ENCODE measurements around the gene OSBPL10.
A peak's percentile ranks its signal among the peaks of the same experiment; 100 is the strongest.

OSBPL10 gene

GRCh38 chr3:31959951-31960792 is 20.9 kb downstream of the OSBPL10 start:
- Histone ChIP-seq H4K8ac (ENCODE audit: low read depth, low read length) (peak overlapping the region; percentile 18), H2AK5ac (ENCODE audit: low read length) (peak overlapping the region; percentile 35), H2BK5ac (ENCODE audit: low read depth, low read length, poor library complexity) (peak overlapping the region; percentile 85), H3K4me2 (ENCODE audit: low read length) (peak overlapping the region; percentile 57), H3K27me3 (ENCODE audit: insufficient read depth, low read length) (no peaks in the 10 kb centered on the region), H3K23ac (ENCODE audit: low read length) (no peak overlapping the region), H4K12ac (ENCODE audit: low read depth, low read length) (no peak overlapping the region), H2BK120ac (ENCODE audit: insufficient read depth, low read length, poor library complexity) (peak overlapping the region; percentile 68), H3K36me3 (ENCODE audit: control insufficient read depth in 1 of 2, insufficient read depth in 2 of 2, low read length in 2 of 2) (peaks cover 0 to 2% of the 10 kb centered on the region in 2 experiments), H2BK12ac (ENCODE audit: low read length) (peak overlapping the region; percentile 27), H3K4ac (ENCODE audit: low read depth, low read length) (peak overlapping the region; percentile 24), H3K4me3 (ENCODE audit: low read depth, low read length) (no peak overlapping the region), H4K91ac (ENCODE audit: low read depth, low read length) (peak overlapping the region; percentile 87), H3K9ac (ENCODE audit: low read length) (no peak overlapping the region), H3K14ac (ENCODE audit: low read length) (peak overlapping the region; percentile 67), H3K4me1 (ENCODE audit: control insufficient read depth in 1 of 2, insufficient read depth in 2 of 2, low read length in 2 of 2) (peaks cover 5 to 11% of the 10 kb centered on the region in 2 experiments), H3K79me2 (ENCODE audit: control insufficient read depth, insufficient read depth, low read length, poor library complexity) (no peaks in the 10 kb centered on the region), H3K9me3 (ENCODE audit: insufficient read depth, low read depth, low read length) (peaks cover 2% of the 10 kb centered on the region), H3K27ac (ENCODE audit: low read depth, low read length) (peak overlapping the region; percentile 84), H2AFZ (ENCODE audit: insufficient read depth, low read length, poor library complexity) (no peak overlapping the region), H3K79me1 (ENCODE audit: low read length) (peaks cover 6% of the 10 kb centered on the region), H3K18ac (ENCODE audit: low read length) (peak overlapping the region; percentile 63)
- DNase-seq = peak; percentile 42 to 63
- WGBS (ENCODE audit: extremely low coverage, insufficient coverage, insufficient read length) = no CpG with 5 or more reads among the region's 7 CpGs

DNA sequence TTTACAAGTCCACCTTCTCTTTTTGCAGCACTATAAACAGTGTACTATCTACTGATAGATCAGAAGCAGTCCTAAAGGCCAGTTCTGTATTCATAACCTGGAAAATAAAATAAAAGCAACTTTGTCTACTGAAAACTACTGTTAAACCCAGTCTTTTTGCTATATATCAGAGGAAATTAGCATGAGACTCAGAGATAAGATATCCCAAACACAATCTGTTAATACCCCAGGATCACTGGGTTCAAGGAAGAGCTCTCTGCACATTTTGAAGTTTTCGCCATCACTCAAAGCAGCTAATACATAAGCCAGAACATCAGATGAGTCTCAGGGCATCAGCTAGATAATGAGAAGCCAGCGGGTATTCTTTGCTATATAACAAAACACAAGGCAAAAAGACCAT is 21.8 kb downstream of the OSBPL10 start:
- Histone ChIP-seq H3K79me2 (ENCODE audit: control insufficient read depth, insufficient read depth, low read length, poor library complexity) (no peaks in the 10 kb centered on the region), H2AFZ (ENCODE audit: insufficient read depth, low read length, poor library complexity) (no peak overlapping the region), H3K27ac (ENCODE audit: low read depth, low read length) (peak overlapping the region; percentile 84), H2BK12ac (ENCODE audit: low read length) (no peak overlapping the region), H3K36me3 (ENCODE audit: control insufficient read depth in 1 of 2, insufficient read depth in 2 of 2, low read length in 2 of 2) (peaks cover 0 to 2% of the 10 kb centered on the region in 2 experiments), H3K9ac (ENCODE audit: low read length) (no peak overlapping the region), H4K12ac (ENCODE audit: low read depth, low read length) (no peak overlapping the region), H2AK5ac (ENCODE audit: low read length) (no peak overlapping the region), H3K14ac (ENCODE audit: low read length) (no peak overlapping the region), H4K8ac (ENCODE audit: low read depth, low read length) (no peak overlapping the region), H3K4me3 (ENCODE audit: low read depth, low read length) (no peak overlapping the region), H3K27me3 (ENCODE audit: insufficient read depth, low read length) (no peaks in the 10 kb centered on the region), H3K4me1 (ENCODE audit: control insufficient read depth in 1 of 2, insufficient read depth in 2 of 2, low read length in 2 of 2) (peaks cover 5 to 11% of the 10 kb centered on the region in 2 experiments), H3K18ac (ENCODE audit: low read length) (no peak overlapping the region), H4K91ac (ENCODE audit: low read depth, low read length) (no peak overlapping the region), H3K23ac (ENCODE audit: low read length) (no peak overlapping the region), H3K4me2 (ENCODE audit: low read length) (no peak overlapping the region), H2BK120ac (ENCODE audit: insufficient read depth, low read length, poor library complexity) (no peak overlapping the region), H3K4ac (ENCODE audit: low read depth, low read length) (no peak overlapping the region), H2BK5ac (ENCODE audit: low read depth, low read length, poor library complexity) (no peak overlapping the region), H3K79me1 (ENCODE audit: low read length) (peaks cover 6% of the 10 kb centered on the region), H3K9me3 (ENCODE audit: insufficient read depth, low read depth, low read length) (peaks cover 2% of the 10 kb centered on the region)
- WGBS (ENCODE audit: extremely low coverage, insufficient coverage, insufficient read length) = no CpG with 5 or more reads among the region's 2 CpGs
- DNase-seq = no peak

GRCh38 chr3:31958701-31959152 is 22.3 kb downstream of the OSBPL10 start:
- Histone ChIP-seq H3K4me1 (ENCODE audit: control insufficient read depth in 1 of 2, insufficient read depth in 2 of 2, low read length in 2 of 2) (peaks cover 5 to 11% of the 10 kb centered on the region in 2 experiments), H3K14ac (ENCODE audit: low read length) (no peak overlapping the region), H4K91ac (ENCODE audit: low read depth, low read length) (no peak overlapping the region), H3K4ac (ENCODE audit: low read depth, low read length) (no peak overlapping the region), H3K79me1 (ENCODE audit: low read length) (peaks cover 6% of the 10 kb centered on the region), H2BK5ac (ENCODE audit: low read depth, low read length, poor library complexity) (no peak overlapping the region), H3K27ac (ENCODE audit: low read depth, low read length) (peak overlapping the region; percentile 32), H3K23ac (ENCODE audit: low read length) (no peak overlapping the region), H3K79me2 (ENCODE audit: control insufficient read depth, insufficient read depth, low read length, poor library complexity) (no peaks in the 10 kb centered on the region), H2BK120ac (ENCODE audit: insufficient read depth, low read length, poor library complexity) (no peak overlapping the region), H3K18ac (ENCODE audit: low read length) (no peak overlapping the region), H2AFZ (ENCODE audit: insufficient read depth, low read length, poor library complexity) (no peak overlapping the region), H3K9ac (ENCODE audit: low read length) (no peak overlapping the region), H3K27me3 (ENCODE audit: insufficient read depth, low read length) (no peaks in the 10 kb centered on the region), H2AK5ac (ENCODE audit: low read length) (no peak overlapping the region), H4K8ac (ENCODE audit: low read depth, low read length) (no peak overlapping the region), H3K9me3 (ENCODE audit: insufficient read depth, low read depth, low read length) (peaks cover 2% of the 10 kb centered on the region), H2BK12ac (ENCODE audit: low read length) (no peak overlapping the region), H4K12ac (ENCODE audit: low read depth, low read length) (no peak overlapping the region), H3K4me2 (ENCODE audit: low read length) (no peak overlapping the region), H3K36me3 (ENCODE audit: control insufficient read depth in 1 of 2, insufficient read depth in 2 of 2, low read length in 2 of 2) (peaks cover 0 to 2% of the 10 kb centered on the region in 2 experiments), H3K4me3 (ENCODE audit: low read depth, low read length) (no peak overlapping the region)
- no peak for DNase-seq
- WGBS (ENCODE audit: extremely low coverage, insufficient coverage, insufficient read length) = no CpG with 5 or more reads among the region's 3 CpGs

- peak overlapping the region; percentile 34 for H3K4ac ChIP-seq (ENCODE audit: low read depth, low read length)
- H2BK12ac ChIP-seq (ENCODE audit: low read length) = no peak overlapping the region
- H4K91ac ChIP-seq (ENCODE audit: low read depth, low read length) = no peak overlapping the region
- H3K23ac ChIP-seq (ENCODE audit: low read length) = no peak overlapping the region
- no peak overlapping the region for H3K27ac ChIP-seq (ENCODE audit: low read depth, low read length)
- no peaks in the 10 kb centered on the region for H3K79me2 ChIP-seq (ENCODE audit: control insufficient read depth, insufficient read depth, low read length, poor library complexity)
- H3K4me2 ChIP-seq (ENCODE audit: low read length) = no peak overlapping the region
- peaks cover 6% of the 10 kb centered on the region for H3K79me1 ChIP-seq (ENCODE audit: low read length)
- H3K18ac ChIP-seq (ENCODE audit: low read length) = no peak overlapping the region
- no peak overlapping the region for H2BK5ac ChIP-seq (ENCODE audit: low read depth, low read length, poor library complexity)
- H3K36me3 ChIP-seq (ENCODE audit: control insufficient read depth in 1 of 2, insufficient read depth in 2 of 2, low read length in 2 of 2) = peaks cover 0 to 2% of the 10 kb centered on the region in 2 experiments
- no peak overlapping the region for H2AFZ ChIP-seq (ENCODE audit: insufficient read depth, low read length, poor library complexity)
- H3K27me3 ChIP-seq (ENCODE audit: insufficient read depth, low read length) = no peaks in the 10 kb centered on the region
- no peak overlapping the region for H3K9ac ChIP-seq (ENCODE audit: low read length)
- no peak overlapping the region for H3K14ac ChIP-seq (ENCODE audit: low read length)
- DNase-seq = no peak
- no peak overlapping the region for H3K4me3 ChIP-seq (ENCODE audit: low read depth, low read length)
- no peak overlapping the region for H4K12ac ChIP-seq (ENCODE audit: low read depth, low read length)
- H3K9me3 ChIP-seq (ENCODE audit: insufficient read depth, low read depth, low read length) = peaks cover 2% of the 10 kb centered on the region
- no peak overlapping the region for H2AK5ac ChIP-seq (ENCODE audit: low read length)
- WGBS (ENCODE audit: extremely low coverage, insufficient coverage, insufficient read length) = no CpG with 5 or more reads among the region's 3 CpGs
- peaks cover 5 to 11% of the 10 kb centered on the region in 2 experiments for H3K4me1 ChIP-seq (ENCODE audit: control insufficient read depth in 1 of 2, insufficient read depth in 2 of 2, low read length in 2 of 2)
- no peak overlapping the region for H2BK120ac ChIP-seq (ENCODE audit: insufficient read depth, low read length, poor library complexity)
- no peak overlapping the region for H4K8ac ChIP-seq (ENCODE audit: low read depth, low read length)
These were observed 24.0 kb downstream of the OSBPL10 start for GRCh38 chr3:31957106-31957505.
